Stimulated activated CD4-positive, alpha-beta T cell treated with anti-CD3 and anti-CD28 coated beads, Interleukin-4, amount 100 ng/mL, for 48 hours (primary cell): ENCODE measurements around the gene C1QC.
"Not testable (repeated sequence)": the region's sequence is repeated elsewhere in the genome, so short reads cannot be mapped to it uniquely, and the experiment has no call there.

Source experiments
- DNase-seq, 2 donors: peaks; one replicate each; pipeline ENCODE4 v3.0.0-alpha.2; 2020; ENCODE audit warnings: low read depth in 2 of 2

The C1QC gene

GRCh38 chr1:22650089-22650693 is 6.8 kb downstream of the C1QC start:
- DNase-seq: no peak

- no peak for DNase-seq
Observed at GRCh38 chr1:22651941-22652856, 8.8 kb downstream of the C1QC start.

- no peak for DNase-seq
Observed at GRCh38 chr1:22652881-22653316, 9.5 kb downstream of the C1QC start, which contains the start of gene C1QB. C1QB (plus strand) TSS chr1:22653236; CDS start chr1:22659463, 6,227 bp downstream.

- no peak for DNase-seq
Observed at GRCh38 chr1:22654692-22655091, 11.3 kb downstream of the C1QC start.

GRCh38 chr1:22658385-22659163 is 15.1 kb downstream of the C1QC start:
- no peak for DNase-seq

GRCh38 chr1:22660716-22661241 is 17.3 kb downstream of the C1QC start:
- no peak for DNase-seq

- DNase-seq: no peak
Observed at GRCh38 chr1:22661880-22662279, 18.4 kb downstream of the C1QC start.

GRCh38 chr1:22662318-22662717 is 18.9 kb downstream of the C1QC start:
- no peak for DNase-seq

- no peak for DNase-seq
Observed at GRCh38 chr1:22662986-22663408, 19.6 kb downstream of the C1QC start.

- no peak for DNase-seq
Observed at GRCh38 chr1:22665752-22666151, 22.3 kb downstream of the C1QC start.

- DNase-seq: no peak
Observed at GRCh38 chr1:22666412-22666811, 23.0 kb downstream of the C1QC start.

GRCh38 chr1:22668840-22669239 is 25.4 kb downstream of the C1QC start:
- DNase-seq: not testable (repeated sequence)

- no peak for DNase-seq
Observed at GRCh38 chr1:22670352-22670975, 27.0 kb downstream of the C1QC start.

- DNase-seq: no peak
Observed at GRCh38 chr1:22671999-22672398, 28.6 kb downstream of the C1QC start.

- peak; percentile 28 to 32 for DNase-seq
Observed at GRCh38 chr1:22673486-22674409, 30.3 kb downstream of the C1QC start.

- no peak for DNase-seq
Observed at GRCh38 chr1:22674410-22674749, 30.9 kb downstream of the C1QC start.

GRCh38 chr1:22676151-22676550 is 32.7 kb downstream of the C1QC start:
- not testable (repeated sequence) for DNase-seq

- no peak for DNase-seq
Observed at GRCh38 chr1:22676916-22677583, 33.6 kb downstream of the C1QC start.

GRCh38 chr1:22677931-22678896 is 34.8 kb downstream of the C1QC start:
- DNase-seq: no peak
